Breast epithelium (tissue), 3 donors: ENCODE data around the gene EHHADH.

ENCODE experiments used
- CTCF ChIP-seq, 3 donors: fragments of 450-650 bp; IDR thresholded peaks; one replicate each; pipeline ENCODE4 v1.5.1; 2016 to 2017; ENCODE audit warnings: antibody characterized with exemption in 3 of 3, mild to moderate bottlenecking in 3 of 3, moderate library complexity in 3 of 3
- POLR2A ChIP-seq: fragments of 450-650 bp; IDR thresholded peaks from one replicate; pipeline ENCODE4 v1.6.1; 2016; ENCODE audit warnings: antibody characterized with exemption, mild to moderate bottlenecking, moderate library complexity

GRCh38 chr3:185212086-185212485, 41.8 kb downstream of the EHHADH start:
- TF ChIP-seq CTCF (IDR thresholded peaks at IDR 0.05) (no peak), POLR2A (no peak)
